Astrocyte (in vitro differentiated cells and primary cell): Measurements from ENCODE around the gene OSMR. TPM values are rescaled to one million over a fixed set of nuclear protein-coding genes. Genes with fewer than 3 reads are reported as not detected.

ENCODE experiments used
- DNase-seq: peaks from one replicate; pipeline ENCODE4 v3.0.0-alpha.2; 2010; ENCODE audit warnings: low read depth
- FAIRE-seq: peaks from 2 replicates; lab custom pipeline; 2011; peaks lifted over from hg19 to GRCh38; lab: Jason Lieb, UNC
- H2AFZ ChIP-seq: 2 replicates; pipeline ENCODE4 v1.6.0; 2012; ENCODE audit warnings: low read depth, low read length, inconsistent platforms
- H3K27ac ChIP-seq: 2 replicates; pipeline ENCODE4 v1.5.1; 2011; ENCODE audit warnings: low read depth, low read length, inconsistent platforms
- H3K27me3 ChIP-seq: 2 replicates; pipeline ENCODE4 v1.6.0; 2011; ENCODE audit warnings: low read length, inconsistent platforms; ENCODE audit not compliant: insufficient read depth
- H3K36me3 ChIP-seq: 2 replicates; pipeline ENCODE4 v1.5.1; 2011; ENCODE audit warnings: low read length, inconsistent platforms; ENCODE audit not compliant: insufficient read depth
- H3K4me1 ChIP-seq: 2 replicates; pipeline ENCODE4 v1.5.1; 2011; ENCODE audit warnings: low read length, inconsistent platforms; ENCODE audit not compliant: insufficient read depth
- H3K4me2 ChIP-seq: 2 replicates; pipeline ENCODE4 v1.6.0; 2012; ENCODE audit warnings: low read length, inconsistent platforms
- H3K4me3 ChIP-seq: 2 replicates; pipeline ENCODE4 v1.5.1; 2011; ENCODE audit warnings: low read depth, mild to moderate bottlenecking, low read length, inconsistent platforms; ENCODE audit not compliant: insufficient read depth
- H3K79me2 ChIP-seq: 2 replicates; pipeline ENCODE4 v1.6.0; 2012; ENCODE audit warnings: mild to moderate bottlenecking, low read length, inconsistent platforms; ENCODE audit not compliant: insufficient read depth
- H3K9ac ChIP-seq: 2 replicates; pipeline ENCODE4 v1.6.0; 2012; ENCODE audit warnings: mild to moderate bottlenecking, low read length, inconsistent platforms
- H3K9me3 ChIP-seq: 2 replicates; pipeline ENCODE4 v1.5.1; 2012; ENCODE audit warnings: low read depth, mild to moderate bottlenecking, low read length, inconsistent platforms; ENCODE audit not compliant: insufficient read depth
- H4K20me1 ChIP-seq: 2 replicates; pipeline ENCODE4 v1.6.0; 2012; ENCODE audit warnings: low read length, inconsistent platforms; ENCODE audit not compliant: insufficient read depth
- H3K27ac Mint-ChIP-seq: one replicate; pipeline ENCODE4 v1.8.0; 2021; ENCODE audit warnings: mild to moderate bottlenecking, mixed read lengths; ENCODE audit not compliant: unreplicated experiment
- H3K27me3 Mint-ChIP-seq: one replicate; pipeline ENCODE4 v1.8.0; 2021; ENCODE audit warnings: low read depth, mixed read lengths; ENCODE audit not compliant: unreplicated experiment
- H3K36me3 Mint-ChIP-seq: one replicate; pipeline ENCODE4 v1.8.0; 2021; ENCODE audit warnings: low read depth, mixed read lengths; ENCODE audit not compliant: unreplicated experiment
- H3K4me1 Mint-ChIP-seq: one replicate; pipeline ENCODE4 v1.8.0; 2021; ENCODE audit warnings: low read depth, mixed read lengths; ENCODE audit not compliant: unreplicated experiment
- H3K4me3 Mint-ChIP-seq: one replicate; pipeline ENCODE4 v1.8.0; 2021; ENCODE audit warnings: mild to moderate bottlenecking, moderate library complexity, mixed read lengths; ENCODE audit not compliant: unreplicated experiment
- H3K9me3 Mint-ChIP-seq: one replicate; pipeline ENCODE4 v1.8.0; 2021; ENCODE audit warnings: mild to moderate bottlenecking, mixed read lengths; ENCODE audit not compliant: unreplicated experiment
- EZH2 ChIP-seq: IDR thresholded peaks from 2 replicates; pipeline ENCODE4 v1.6.1; 2012; ENCODE audit warnings: mild to moderate bottlenecking, low read length, inconsistent platforms; ENCODE audit not compliant: insufficient read depth
- total RNA-seq: library from RNA; stranded (reverse); gene quantifications from 2 replicates; pipeline ENCODE4 v1.2.1, GENCODE V29; 2021
- TF ChIP-seq, protein P1 (sequence below): IDR thresholded peaks from 2 replicates; pipeline ENCODE4 v1.5.1; 2011; ENCODE audit warnings: low read depth, mild to moderate bottlenecking, inconsistent platforms, low read length, moderate library complexity; ENCODE audit not compliant: insufficient read depth

Gene OSMR
- total RNA-seq, 1 donor from 2014 or later: 38.6 TPM

DNA sequence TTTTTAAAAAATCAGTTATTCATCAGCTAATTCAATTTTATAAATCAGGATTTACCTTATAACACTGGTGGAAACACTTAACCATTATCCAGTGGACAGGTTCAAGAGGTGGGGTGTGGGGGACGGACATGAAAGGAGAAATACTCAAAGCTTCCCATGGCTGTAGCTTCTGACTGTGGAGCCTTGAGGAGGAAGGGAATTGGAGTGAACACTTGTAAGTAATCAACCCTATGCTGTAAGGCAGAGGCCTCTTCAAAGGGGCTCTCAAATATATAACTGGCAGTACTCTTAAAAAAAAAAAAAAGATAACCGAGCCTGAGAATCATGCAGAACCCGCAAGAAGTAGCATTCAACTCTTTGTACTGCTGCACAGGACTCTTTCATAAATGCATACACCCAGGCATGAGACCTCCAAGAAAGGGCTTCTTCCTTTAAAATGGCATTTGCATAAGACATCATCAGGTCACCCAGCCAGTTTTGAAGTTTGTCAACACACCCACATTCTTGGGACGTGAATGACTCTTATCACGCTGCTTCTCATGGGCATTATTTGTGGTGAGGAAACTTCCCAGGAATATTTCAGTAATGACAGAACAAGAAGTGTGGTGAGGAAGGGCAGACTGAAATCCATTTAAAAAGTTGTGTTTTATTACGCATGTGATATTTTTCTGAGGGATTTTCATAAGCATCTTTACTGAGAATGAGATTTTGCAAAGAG is 8.1 kb downstream of the OSMR start:
- no peak overlapping the region for H3K4me3 ChIP-seq
- no peaks in the 10 kb centered on the region for H3K27me3 Mint-ChIP-seq
- peaks cover 23% of the 10 kb centered on the region for H4K20me1 ChIP-seq
- peaks cover under 1% of the 10 kb centered on the region for H3K9me3 Mint-ChIP-seq
- DNase-seq: peak; percentile 97
- peak overlapping the region; percentile 55 for H3K9ac ChIP-seq
- H3K27ac Mint-ChIP-seq: peak overlapping the region; percentile 73
- FAIRE-seq: peak; percentile 90
- H2AFZ ChIP-seq: no peak overlapping the region
- H3K27me3 ChIP-seq: no peaks in the 10 kb centered on the region
- no peak for TF ChIP-seq EZH2
- TF ChIP-seq, protein P1, sequence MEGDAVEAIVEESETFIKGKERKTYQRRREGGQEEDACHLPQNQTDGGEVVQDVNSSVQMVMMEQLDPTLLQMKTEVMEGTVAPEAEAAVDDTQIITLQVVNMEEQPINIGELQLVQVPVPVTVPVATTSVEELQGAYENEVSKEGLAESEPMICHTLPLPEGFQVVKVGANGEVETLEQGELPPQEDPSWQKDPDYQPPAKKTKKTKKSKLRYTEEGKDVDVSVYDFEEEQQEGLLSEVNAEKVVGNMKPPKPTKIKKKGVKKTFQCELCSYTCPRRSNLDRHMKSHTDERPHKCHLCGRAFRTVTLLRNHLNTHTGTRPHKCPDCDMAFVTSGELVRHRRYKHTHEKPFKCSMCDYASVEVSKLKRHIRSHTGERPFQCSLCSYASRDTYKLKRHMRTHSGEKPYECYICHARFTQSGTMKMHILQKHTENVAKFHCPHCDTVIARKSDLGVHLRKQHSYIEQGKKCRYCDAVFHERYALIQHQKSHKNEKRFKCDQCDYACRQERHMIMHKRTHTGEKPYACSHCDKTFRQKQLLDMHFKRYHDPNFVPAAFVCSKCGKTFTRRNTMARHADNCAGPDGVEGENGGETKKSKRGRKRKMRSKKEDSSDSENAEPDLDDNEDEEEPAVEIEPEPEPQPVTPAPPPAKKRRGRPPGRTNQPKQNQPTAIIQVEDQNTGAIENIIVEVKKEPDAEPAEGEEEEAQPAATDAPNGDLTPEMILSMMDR: no peak
- H3K79me2 ChIP-seq: peaks cover 85% of the 10 kb centered on the region
- H3K4me2 ChIP-seq: peak overlapping the region; percentile 52
- no peak overlapping the region for H3K4me3 Mint-ChIP-seq
- no peaks in the 10 kb centered on the region for H3K36me3 ChIP-seq
- H3K36me3 Mint-ChIP-seq: peaks cover 15% of the 10 kb centered on the region
- H3K4me1 Mint-ChIP-seq: peaks cover 12% of the 10 kb centered on the region
- peaks cover 17% of the 10 kb centered on the region for H3K4me1 ChIP-seq
- no peaks in the 10 kb centered on the region for H3K9me3 ChIP-seq
- peak overlapping the region; percentile 85 for H3K27ac ChIP-seq

DNA sequence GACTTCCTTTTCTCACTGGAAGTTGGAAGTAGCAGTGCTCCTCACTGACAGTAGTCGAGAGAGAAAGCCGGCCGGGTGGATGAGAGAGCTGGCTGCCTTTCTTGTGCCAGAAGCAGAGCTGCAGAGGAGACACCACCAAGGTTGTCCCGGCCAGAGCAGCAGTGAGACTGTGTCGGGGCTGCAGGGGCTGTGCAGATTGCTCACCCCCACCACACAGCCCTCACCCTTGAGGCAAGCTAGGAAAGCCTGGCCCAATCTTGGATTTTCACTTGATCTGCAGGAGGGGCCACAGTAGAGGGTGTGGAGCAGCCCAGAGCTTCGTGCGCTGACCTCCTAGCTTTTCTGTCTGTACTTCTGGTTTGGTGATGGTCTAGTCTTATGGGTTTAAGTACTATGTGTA is 9.1 kb downstream of the OSMR start:
- Histone ChIP-seq H3K9me3 (no peaks in the 10 kb centered on the region), H2AFZ (no peak overlapping the region), H3K27me3 (no peaks in the 10 kb centered on the region), H3K36me3 (no peaks in the 10 kb centered on the region), H4K20me1 (peaks cover 27% of the 10 kb centered on the region), H3K4me2 (peak overlapping the region; percentile 52), H3K4me1 (peaks cover 17% of the 10 kb centered on the region), H3K79me2 (peaks cover 85% of the 10 kb centered on the region), H3K9ac (peak overlapping the region; percentile 25), H3K4me3 (no peak overlapping the region), H3K27ac (peak overlapping the region; percentile 72)
- no peak for DNase-seq
- peaks cover 12% of the 10 kb centered on the region for H3K4me1 Mint-ChIP-seq
- TF ChIP-seq EZH2: no peak
- TF ChIP-seq, protein P1: no peak
- peak overlapping the region; percentile 60 for H3K27ac Mint-ChIP-seq
- H3K27me3 Mint-ChIP-seq: no peaks in the 10 kb centered on the region
- no peak overlapping the region for H3K4me3 Mint-ChIP-seq
- peaks cover 2% of the 10 kb centered on the region for H3K9me3 Mint-ChIP-seq
- H3K36me3 Mint-ChIP-seq: peaks cover 17% of the 10 kb centered on the region
- peak; percentile 49 for FAIRE-seq

DNA sequence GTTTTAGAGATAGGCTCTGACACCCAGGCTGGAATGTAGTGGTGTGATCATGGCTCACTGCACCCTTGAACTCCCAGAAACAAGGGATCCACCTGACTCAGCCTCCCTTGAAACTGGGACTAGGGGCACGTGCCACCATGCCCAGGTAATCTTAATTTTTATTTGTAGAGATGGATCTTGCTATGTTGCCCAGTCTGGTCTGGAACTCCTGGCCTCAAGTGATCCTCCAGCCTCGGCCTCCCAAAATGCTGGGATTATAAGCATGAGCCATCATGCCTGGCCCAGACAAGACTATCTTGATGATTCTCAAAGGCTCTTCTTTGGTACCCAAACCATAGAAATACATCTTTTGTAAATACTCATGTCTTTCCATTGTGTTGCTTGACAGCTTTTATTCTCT is 10.8 kb downstream of the OSMR start:
- no peaks in the 10 kb centered on the region for H3K36me3 ChIP-seq
- DNase-seq (no peak), FAIRE-seq (no peak)
- TF ChIP-seq EZH2: no peak
- TF ChIP-seq, protein P1: no peak
- peaks cover 18% of the 10 kb centered on the region for H3K36me3 Mint-ChIP-seq
- no peaks in the 10 kb centered on the region for H3K27me3 Mint-ChIP-seq
- H3K4me1 ChIP-seq: peaks cover 17% of the 10 kb centered on the region
- no peak overlapping the region for H3K9ac ChIP-seq
- H3K4me3 ChIP-seq: no peak overlapping the region
- no peak overlapping the region for H3K27ac Mint-ChIP-seq
- no peaks in the 10 kb centered on the region for H3K9me3 ChIP-seq
- H4K20me1 ChIP-seq: peaks cover 27% of the 10 kb centered on the region
- no peak overlapping the region for H3K4me2 ChIP-seq
- peaks cover 77% of the 10 kb centered on the region for H3K79me2 ChIP-seq
- no peak overlapping the region for H2AFZ ChIP-seq
- peaks cover 6% of the 10 kb centered on the region for H3K9me3 Mint-ChIP-seq
- no peak overlapping the region for H3K27ac ChIP-seq
- no peak overlapping the region for H3K4me3 Mint-ChIP-seq
- H3K4me1 Mint-ChIP-seq: peaks cover 12% of the 10 kb centered on the region
- no peaks in the 10 kb centered on the region for H3K27me3 ChIP-seq
